ENCODE data around the gene PTGR1. TPM values are rescaled to one million over a fixed set of nuclear protein-coding genes. Genes with fewer than 3 reads are reported as not detected.

The PTGR1 gene
- total RNA-seq, 1 donor from 2014 or later: 59.9 TPM

- no peak overlapping the region for H3K4me3 ChIP-seq (ENCODE audit: low read depth, low read length)
- no peak for TF ChIP-seq CTCF (IDR thresholded peaks at IDR 0.05; ENCODE audit: insufficient read depth, low read length, poor library complexity, severe bottlenecking)
- no peaks in the 10 kb centered on the region for H3K27me3 ChIP-seq (ENCODE audit: control insufficient read depth, insufficient read depth, low read length)
- H3K36me3 ChIP-seq (ENCODE audit: control insufficient read depth, insufficient read depth, low read length): peaks cover 3% of the 10 kb centered on the region
- no peak for DNase-seq (ENCODE audit: low read depth)
These were observed 2.0 kb upstream of the PTGR1 start for GRCh38 chr9:111601237-111602018.

GRCh38 chr9:111599955-111600343 is 502 bp upstream of the PTGR1 start:
- TF ChIP-seq CTCF (IDR thresholded peaks at IDR 0.05; ENCODE audit: insufficient read depth, low read length, poor library complexity, severe bottlenecking): no peak
- no peaks in the 10 kb centered on the region for H3K27me3 ChIP-seq (ENCODE audit: control insufficient read depth, insufficient read depth, low read length)
- peaks cover 4% of the 10 kb centered on the region for H3K36me3 ChIP-seq (ENCODE audit: control insufficient read depth, insufficient read depth, low read length)
- DNase-seq (ENCODE audit: low read depth): no peak
- peak overlapping the region; percentile 54 for H3K4me3 ChIP-seq (ENCODE audit: low read depth, low read length)

- H3K36me3 ChIP-seq (ENCODE audit: control insufficient read depth, insufficient read depth, low read length): peaks cover 4% of the 10 kb centered on the region
- TF ChIP-seq CTCF (IDR thresholded peaks at IDR 0.05; ENCODE audit: insufficient read depth, low read length, poor library complexity, severe bottlenecking): no peak
- DNase-seq (ENCODE audit: low read depth): no peak
- H3K27me3 ChIP-seq (ENCODE audit: control insufficient read depth, insufficient read depth, low read length): no peaks in the 10 kb centered on the region
- H3K4me3 ChIP-seq (ENCODE audit: low read depth, low read length): peak overlapping the region; percentile 54
These were observed 735 bp downstream of the PTGR1 start for GRCh38 chr9:111598733-111599091.

GRCh38 chr9:111597852-111598732 is 1.4 kb downstream of the PTGR1 start:
- H3K4me3 ChIP-seq (ENCODE audit: low read depth, low read length): peak overlapping the region; percentile 54
- no peaks in the 10 kb centered on the region for H3K27me3 ChIP-seq (ENCODE audit: control insufficient read depth, insufficient read depth, low read length)
- DNase-seq (ENCODE audit: low read depth): no peak
- peaks cover 4% of the 10 kb centered on the region for H3K36me3 ChIP-seq (ENCODE audit: control insufficient read depth, insufficient read depth, low read length)
- peak; percentile 82 for TF ChIP-seq CTCF (IDR thresholded peaks at IDR 0.05; ENCODE audit: insufficient read depth, low read length, poor library complexity, severe bottlenecking)

GRCh38 chr9:111588846-111589245 is 10.6 kb downstream of the PTGR1 start:
- H3K36me3 ChIP-seq (ENCODE audit: control insufficient read depth, insufficient read depth, low read length): no peaks in the 10 kb centered on the region
- no peak for TF ChIP-seq CTCF (IDR thresholded peaks at IDR 0.05; ENCODE audit: insufficient read depth, low read length, poor library complexity, severe bottlenecking)
- H3K27me3 ChIP-seq (ENCODE audit: control insufficient read depth, insufficient read depth, low read length): no peaks in the 10 kb centered on the region
- no peak for DNase-seq (ENCODE audit: low read depth)
- no peak overlapping the region for H3K4me3 ChIP-seq (ENCODE audit: low read depth, low read length)

Data from kidney epithelial cell (primary cell).